Omental fat pad (tissue), 4 donors: ENCODE data around the gene PHACTR3. TPM values are rescaled to one million over a fixed set of nuclear protein-coding genes. Genes with fewer than 3 reads are reported as not detected.

Source experiments
- ATAC-seq: fragments of 150-250 bp; one replicate; pipeline ENCODE4 v1.9.1; 2016; ENCODE audit warnings: mild to moderate bottlenecking, moderate library complexity; ENCODE audit not compliant: low FRiP score
- DNase-seq: peaks from one replicate; pipeline ENCODE4 v3.0.0-alpha.2; 2019; ENCODE audit warnings: low spot score
- total RNA-seq, 4 donors: library from RNA; depleted of rRNA; stranded (reverse); fragments of >200 nt; gene quantifications; one replicate each; pipeline ENCODE4 v1.1.0, GENCODE V29; 2016
- TF ChIP-seq, protein P1 (sequence below), 3 donors: fragments of 450-650 bp; IDR thresholded peaks; one replicate each; pipeline ENCODE4 v1.5.1; 2016 to 2017; ENCODE audit warnings: antibody characterized with exemption in 3 of 3, mild to moderate bottlenecking in 3 of 3, moderate library complexity in 2 of 3

The PHACTR3 gene
- total RNA-seq, 4 donors from 2014 or later, result 0.19 to 10.6 (median 1.4) TPM; not detected in 1

- ATAC-seq, result no peak
- DNase-seq, result no peak
Observed at GRCh38 chr20:59647271-59647670, 42.9 kb downstream of the PHACTR3 start.

GRCh38 chr20:59648466-59649070, 44.2 kb downstream of the PHACTR3 start:
- no peak for DNase-seq
- no peak for ATAC-seq
- TF ChIP-seq, protein P1, sequence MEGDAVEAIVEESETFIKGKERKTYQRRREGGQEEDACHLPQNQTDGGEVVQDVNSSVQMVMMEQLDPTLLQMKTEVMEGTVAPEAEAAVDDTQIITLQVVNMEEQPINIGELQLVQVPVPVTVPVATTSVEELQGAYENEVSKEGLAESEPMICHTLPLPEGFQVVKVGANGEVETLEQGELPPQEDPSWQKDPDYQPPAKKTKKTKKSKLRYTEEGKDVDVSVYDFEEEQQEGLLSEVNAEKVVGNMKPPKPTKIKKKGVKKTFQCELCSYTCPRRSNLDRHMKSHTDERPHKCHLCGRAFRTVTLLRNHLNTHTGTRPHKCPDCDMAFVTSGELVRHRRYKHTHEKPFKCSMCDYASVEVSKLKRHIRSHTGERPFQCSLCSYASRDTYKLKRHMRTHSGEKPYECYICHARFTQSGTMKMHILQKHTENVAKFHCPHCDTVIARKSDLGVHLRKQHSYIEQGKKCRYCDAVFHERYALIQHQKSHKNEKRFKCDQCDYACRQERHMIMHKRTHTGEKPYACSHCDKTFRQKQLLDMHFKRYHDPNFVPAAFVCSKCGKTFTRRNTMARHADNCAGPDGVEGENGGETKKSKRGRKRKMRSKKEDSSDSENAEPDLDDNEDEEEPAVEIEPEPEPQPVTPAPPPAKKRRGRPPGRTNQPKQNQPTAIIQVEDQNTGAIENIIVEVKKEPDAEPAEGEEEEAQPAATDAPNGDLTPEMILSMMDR (IDR thresholded peaks at IDR 0.05), result no peak

More at GRCh38 chr20:59647271-59647670, 42.9 kb downstream of the PHACTR3 start:
- TF ChIP-seq, protein P1 (IDR thresholded peaks at IDR 0.05), result no peak

GRCh38 chr20:59650418-59650817, 46.1 kb downstream of the PHACTR3 start:
- DNase-seq (no peak), ATAC-seq (no peak)
- TF ChIP-seq, protein P1 (IDR thresholded peaks at IDR 0.05), result no peak

DNA sequence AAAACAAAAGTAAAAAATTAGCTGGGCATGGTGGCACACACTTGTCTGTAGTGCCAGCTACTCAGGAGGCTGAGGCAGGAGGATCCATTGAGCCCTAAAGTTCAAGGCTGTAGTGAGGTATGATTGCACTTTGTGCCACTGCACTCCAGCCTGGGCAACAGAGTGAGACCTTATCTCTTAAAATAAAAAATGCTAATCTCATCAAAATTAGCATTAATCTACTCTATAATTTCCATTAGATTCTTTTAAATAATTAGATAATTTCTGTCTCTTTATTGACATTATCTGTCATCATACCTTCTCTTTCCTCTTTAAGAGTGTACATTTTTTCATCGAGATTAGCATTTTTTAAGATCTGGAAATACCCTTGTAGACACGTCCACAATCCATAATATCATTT, 48.0 kb downstream of the PHACTR3 start:
- ATAC-seq (no peak), DNase-seq (no peak)
- TF ChIP-seq, protein P1 (IDR thresholded peaks at IDR 0.05), result no peak

- TF ChIP-seq, protein P1 (IDR thresholded peaks at IDR 0.05), result no peak
- DNase-seq, result no peak
- ATAC-seq, result no peak
Observed at GRCh38 chr20:59656417-59656816, 52.1 kb downstream of the PHACTR3 start.

DNA sequence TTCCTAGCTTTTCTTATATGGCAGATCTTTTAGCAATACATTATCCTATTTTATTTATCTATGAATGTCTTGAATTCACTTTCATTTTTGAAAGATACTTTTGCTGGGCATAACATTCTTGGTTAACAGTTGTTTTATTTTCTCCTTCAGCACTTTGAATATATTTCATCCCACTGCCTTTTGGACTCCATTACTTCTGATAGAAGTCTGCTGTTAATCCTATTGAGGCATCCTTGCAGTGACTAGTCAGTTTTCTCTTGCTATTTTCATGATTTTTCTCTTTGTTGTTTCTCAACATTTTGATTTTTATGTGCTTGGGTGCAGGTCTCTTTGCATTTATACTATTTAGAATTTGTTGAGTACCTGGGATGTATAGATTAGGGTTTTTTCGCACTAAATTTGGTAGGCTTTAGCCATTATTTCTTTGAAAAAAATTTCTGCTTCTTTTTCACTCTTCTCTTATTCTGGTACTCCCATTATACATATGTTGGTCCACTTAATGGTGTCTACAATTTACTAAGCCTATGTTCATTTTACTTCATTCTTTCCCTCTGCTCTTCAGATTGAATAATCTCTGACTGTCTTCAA, 53.2 kb downstream of the PHACTR3 start:
- DNase-seq (no peak), ATAC-seq (no peak)
- TF ChIP-seq, protein P1 (IDR thresholded peaks at IDR 0.05), result no peak

GRCh38 chr20:59660471-59660870, 56.1 kb downstream of the PHACTR3 start:
- no peak for ATAC-seq
- TF ChIP-seq, protein P1 (IDR thresholded peaks at IDR 0.05), result no peak

More at GRCh38 chr20:59660471-59660870, 56.1 kb downstream of the PHACTR3 start:
- no peak for DNase-seq
